ENCODE data around the gene EXOSC7. TPM values are rescaled to one million over a fixed set of nuclear protein-coding genes. Genes with fewer than 3 reads are reported as not detected.

EXOSC7 gene
- total RNA-seq, 1 donor from 2014 or later: 36.7 TPM

GRCh38 chr3:44993471-44994205, 17.6 kb downstream of the EXOSC7 start:
- Mint-ChIP-seq H3K27me3 (ENCODE audit: unreplicated experiment) (no peaks in the 10 kb centered on the region), H3K4me3 (ENCODE audit: unreplicated experiment) (no peak overlapping the region), H3K9me3 (ENCODE audit: unreplicated experiment) (no peaks in the 10 kb centered on the region), H3K36me3 (ENCODE audit: unreplicated experiment) (peaks cover 29% of the 10 kb centered on the region), H3K4me1 (ENCODE audit: unreplicated experiment) (peaks cover 43% of the 10 kb centered on the region), H3K27ac (ENCODE audit: unreplicated experiment) (peak overlapping the region; percentile 91)
- DNase-seq (ENCODE audit: extremely low spot score, unreplicated experiment): no peak
- no peak for TF ChIP-seq CTCF (IDR thresholded peaks at IDR 0.05)

DNA sequence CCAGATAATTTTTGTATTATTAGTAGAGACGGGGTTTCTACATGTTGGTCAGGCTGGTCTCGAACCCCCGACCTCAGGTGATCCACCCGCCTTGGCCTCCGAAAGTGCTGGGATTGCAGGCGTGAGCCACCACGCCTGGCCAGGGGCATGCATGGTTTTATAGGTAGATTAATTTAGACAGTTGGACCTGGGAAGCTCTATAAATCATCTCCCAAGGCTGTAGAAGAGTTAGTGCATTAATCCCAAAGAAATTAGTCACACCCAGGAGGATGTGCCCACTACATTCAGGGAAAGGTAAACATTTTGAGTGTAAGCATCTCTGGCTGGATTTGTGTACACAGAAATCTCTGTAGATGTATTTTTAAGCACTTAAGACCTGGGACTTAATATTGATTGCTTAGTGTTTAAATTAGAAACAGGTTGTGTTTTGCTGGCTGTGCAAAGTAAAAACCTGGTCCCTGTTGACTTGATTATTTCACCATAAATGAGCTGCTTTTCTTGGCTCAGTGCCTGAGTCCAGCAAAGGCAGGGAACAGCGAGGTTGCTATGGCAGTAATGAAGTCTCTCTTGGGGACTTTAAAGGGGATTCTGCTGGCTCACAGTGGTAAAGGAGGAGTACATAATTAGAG, 19.2 kb downstream of the EXOSC7 start:
- Mint-ChIP-seq H3K27ac (ENCODE audit: unreplicated experiment) (peak overlapping the region; percentile 91), H3K36me3 (ENCODE audit: unreplicated experiment) (peaks cover 35% of the 10 kb centered on the region), H3K4me3 (ENCODE audit: unreplicated experiment) (no peak overlapping the region), H3K9me3 (ENCODE audit: unreplicated experiment) (no peaks in the 10 kb centered on the region), H3K27me3 (ENCODE audit: unreplicated experiment) (no peaks in the 10 kb centered on the region), H3K4me1 (ENCODE audit: unreplicated experiment) (peaks cover 42% of the 10 kb centered on the region)
- DNase-seq (ENCODE audit: extremely low spot score, unreplicated experiment): no peak
- TF ChIP-seq CTCF (IDR thresholded peaks at IDR 0.05): no peak

DNA sequence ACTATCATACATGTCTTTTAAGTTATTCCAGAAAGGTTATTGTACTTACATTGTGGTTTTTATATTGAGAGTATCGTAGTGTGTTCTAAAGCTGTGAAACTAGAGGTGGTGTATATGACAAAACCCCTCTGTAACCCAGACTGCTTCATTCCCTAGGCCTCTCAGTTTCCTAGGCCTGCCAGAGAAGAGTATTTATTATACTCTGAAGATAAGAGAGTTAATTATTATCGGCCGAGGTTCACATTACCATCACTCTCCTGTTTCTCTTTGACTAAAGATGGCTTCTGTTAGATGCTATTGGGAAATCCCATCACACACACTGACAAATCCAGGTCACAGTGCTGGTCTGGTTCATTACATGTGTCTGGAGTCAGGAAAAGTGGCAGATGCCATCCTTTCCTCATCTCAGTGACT, 20.5 kb downstream of the EXOSC7 start:
- peak overlapping the region; percentile 91 for H3K27ac Mint-ChIP-seq (ENCODE audit: unreplicated experiment)
- peaks cover 35% of the 10 kb centered on the region for H3K36me3 Mint-ChIP-seq (ENCODE audit: unreplicated experiment)
- TF ChIP-seq CTCF (IDR thresholded peaks at IDR 0.05): no peak
- H3K4me3 Mint-ChIP-seq (ENCODE audit: unreplicated experiment): no peak overlapping the region
- peaks cover 42% of the 10 kb centered on the region for H3K4me1 Mint-ChIP-seq (ENCODE audit: unreplicated experiment)
- H3K9me3 Mint-ChIP-seq (ENCODE audit: unreplicated experiment): no peaks in the 10 kb centered on the region
- DNase-seq (ENCODE audit: extremely low spot score, unreplicated experiment): no peak
- H3K27me3 Mint-ChIP-seq (ENCODE audit: unreplicated experiment): no peaks in the 10 kb centered on the region

GRCh38 chr3:44999782-45000181, 23.7 kb downstream of the EXOSC7 start:
- H3K4me3 Mint-ChIP-seq (ENCODE audit: unreplicated experiment): no peak overlapping the region
- no peaks in the 10 kb centered on the region for H3K9me3 Mint-ChIP-seq (ENCODE audit: unreplicated experiment)
- peaks cover 52% of the 10 kb centered on the region for H3K36me3 Mint-ChIP-seq (ENCODE audit: unreplicated experiment)
- H3K27me3 Mint-ChIP-seq (ENCODE audit: unreplicated experiment): no peaks in the 10 kb centered on the region
- no peak for TF ChIP-seq CTCF (IDR thresholded peaks at IDR 0.05)
- no peak for DNase-seq (ENCODE audit: extremely low spot score, unreplicated experiment)
- peaks cover 17% of the 10 kb centered on the region for H3K4me1 Mint-ChIP-seq (ENCODE audit: unreplicated experiment)
- H3K27ac Mint-ChIP-seq (ENCODE audit: unreplicated experiment): no peak overlapping the region

DNA sequence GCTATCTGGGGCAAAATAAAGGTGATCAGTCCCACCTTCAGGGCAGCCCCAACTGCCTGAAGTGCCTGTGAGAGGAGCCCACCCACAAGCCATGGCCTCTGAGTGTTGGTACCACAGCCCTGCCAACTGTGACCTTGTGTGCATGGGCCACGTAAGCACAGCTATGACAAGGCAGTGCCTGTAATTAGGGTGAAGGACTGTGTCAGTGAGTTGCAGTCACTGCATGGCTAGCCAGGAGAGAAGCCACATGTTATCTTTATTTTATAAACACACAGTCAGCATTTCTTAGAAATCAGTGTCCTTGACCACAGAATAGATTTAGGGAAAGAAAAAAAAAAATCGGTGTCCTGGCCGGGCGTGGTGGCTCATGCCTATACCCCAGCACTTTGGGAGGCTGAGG, 24.8 kb downstream of the EXOSC7 start:
- no peak for TF ChIP-seq CTCF (IDR thresholded peaks at IDR 0.05)
- DNase-seq (ENCODE audit: extremely low spot score, unreplicated experiment): no peak
- no peak overlapping the region for H3K27ac Mint-ChIP-seq (ENCODE audit: unreplicated experiment)
- no peak overlapping the region for H3K4me3 Mint-ChIP-seq (ENCODE audit: unreplicated experiment)
- peaks cover 62% of the 10 kb centered on the region for H3K36me3 Mint-ChIP-seq (ENCODE audit: unreplicated experiment)
- no peaks in the 10 kb centered on the region for H3K9me3 Mint-ChIP-seq (ENCODE audit: unreplicated experiment)
- H3K4me1 Mint-ChIP-seq (ENCODE audit: unreplicated experiment): peaks cover 7% of the 10 kb centered on the region
- H3K27me3 Mint-ChIP-seq (ENCODE audit: unreplicated experiment): no peaks in the 10 kb centered on the region
